ENCODE measurements around the gene ADCY4. TPM values are rescaled to one million over a fixed set of nuclear protein-coding genes. Genes with fewer than 3 reads are reported as not detected.

The ADCY4 gene
- total RNA-seq, 1 donor from 2014 or later = 1.6 TPM

- Mint-ChIP-seq H3K27me3 (peaks cover 47% of the 10 kb centered on the region), H3K4me1 (peaks cover 12% of the 10 kb centered on the region), H3K27ac (no peak overlapping the region), H3K4me3 (no peak overlapping the region), H3K36me3 (ENCODE audit: low read depth) (no peaks in the 10 kb centered on the region), H3K9me3 (no peaks in the 10 kb centered on the region)
- no peak for DNase-seq
- intact Hi-C loops (cut with micrococcal nuclease) = no loop called here
These were observed 35.9 kb upstream of the ADCY4 start for GRCh38 chr14:24370748-24371147.

GRCh38 chr14:24369907-24370687, 35.2 kb upstream of the ADCY4 start:
- H3K9me3 Mint-ChIP-seq = no peaks in the 10 kb centered on the region
- intact Hi-C loops (cut with micrococcal nuclease) = no loop called here
- H3K4me1 Mint-ChIP-seq = peaks cover 17% of the 10 kb centered on the region
- H3K27ac Mint-ChIP-seq = no peak overlapping the region
- H3K27me3 Mint-ChIP-seq = peaks cover 53% of the 10 kb centered on the region
- no peaks in the 10 kb centered on the region for H3K36me3 Mint-ChIP-seq (ENCODE audit: low read depth)
- no peak for DNase-seq
- H3K4me3 Mint-ChIP-seq = no peak overlapping the region

- Mint-ChIP-seq H3K27ac (no peak overlapping the region), H3K27me3 (peaks cover 56% of the 10 kb centered on the region), H3K4me1 (peaks cover 18% of the 10 kb centered on the region), H3K4me3 (peak overlapping the region; percentile 31), H3K36me3 (ENCODE audit: low read depth) (no peaks in the 10 kb centered on the region), H3K9me3 (no peaks in the 10 kb centered on the region)
- intact Hi-C loops (cut with micrococcal nuclease) = no loop called here
- DNase-seq = no peak
These were observed 34.6 kb upstream of the ADCY4 start for GRCh38 chr14:24369463-24369862.

GRCh38 chr14:24368562-24369252, 33.8 kb upstream of the ADCY4 start:
- Mint-ChIP-seq H3K36me3 (ENCODE audit: low read depth) (no peaks in the 10 kb centered on the region), H3K4me3 (peak overlapping the region; percentile 47), H3K27me3 (peaks cover 56% of the 10 kb centered on the region), H3K9me3 (no peaks in the 10 kb centered on the region), H3K27ac (no peak overlapping the region), H3K4me1 (peaks cover 18% of the 10 kb centered on the region)
- no peak for DNase-seq
- intact Hi-C loops (cut with micrococcal nuclease) = no loop called here

- Mint-ChIP-seq H3K4me3 (peak overlapping the region; percentile 47), H3K36me3 (ENCODE audit: low read depth) (no peaks in the 10 kb centered on the region)
These were observed 33.3 kb upstream of the ADCY4 start for GRCh38 chr14:24368212-24368561.

GRCh38 chr14:24367514-24368211, 32.8 kb upstream of the ADCY4 start, which contains the start of gene NFATC4:
Gene NFATC4, plus strand, starts transcription at chr14:24368184. Its CDS starts 157 bp downstream, at chr14:24368341.
- Mint-ChIP-seq H3K4me1 (peaks cover 18% of the 10 kb centered on the region), H3K36me3 (ENCODE audit: low read depth) (no peaks in the 10 kb centered on the region), H3K27me3 (peaks cover 63% of the 10 kb centered on the region), H3K27ac (peak within 1 kb of the TSS; percentile 6), H3K4me3 (peak within 1 kb of the TSS; percentile 49), H3K9me3 (no peaks in the 10 kb centered on the region)
- no peak for DNase-seq
- intact Hi-C loops (cut with micrococcal nuclease) = no loop called here

More at GRCh38 chr14:24368212-24368561, 33.3 kb upstream of the ADCY4 start:
- DNase-seq = no peak
- intact Hi-C loops (cut with micrococcal nuclease) = no loop called here
- H3K9me3 Mint-ChIP-seq = no peaks in the 10 kb centered on the region
- no peak overlapping the region for H3K27ac Mint-ChIP-seq
- peaks cover 18% of the 10 kb centered on the region for H3K4me1 Mint-ChIP-seq
- H3K27me3 Mint-ChIP-seq = peaks cover 60% of the 10 kb centered on the region

GRCh38 chr14:24366721-24367513, 32.0 kb upstream of the ADCY4 start:
- peaks cover 18% of the 10 kb centered on the region for H3K4me1 Mint-ChIP-seq

GRCh38 chr14:24366413-24366720, 31.5 kb upstream of the ADCY4 start:
- peaks cover 67% of the 10 kb centered on the region for H3K27me3 Mint-ChIP-seq
- intact Hi-C loops (cut with micrococcal nuclease) = no loop called here
- peaks cover 18% of the 10 kb centered on the region for H3K4me1 Mint-ChIP-seq
- no peak overlapping the region for H3K27ac Mint-ChIP-seq
- H3K36me3 Mint-ChIP-seq (ENCODE audit: low read depth) = no peaks in the 10 kb centered on the region
- H3K9me3 Mint-ChIP-seq = no peaks in the 10 kb centered on the region
- DNase-seq = no peak
- H3K4me3 Mint-ChIP-seq = no peak overlapping the region

More at GRCh38 chr14:24366721-24367513, 32.0 kb upstream of the ADCY4 start:
- Mint-ChIP-seq H3K27me3 (peaks cover 67% of the 10 kb centered on the region), H3K27ac (no peak overlapping the region), H3K4me3 (peak overlapping the region; percentile 49), H3K9me3 (no peaks in the 10 kb centered on the region), H3K36me3 (ENCODE audit: low read depth) (no peaks in the 10 kb centered on the region)
- intact Hi-C loops (cut with micrococcal nuclease) = no loop called here
- DNase-seq = peak; percentile 63

GRCh38 chr14:24365600-24366412, 30.9 kb upstream of the ADCY4 start:
- Mint-ChIP-seq H3K27ac (no peak overlapping the region), H3K27me3 (peaks cover 61% of the 10 kb centered on the region), H3K4me1 (peaks cover 18% of the 10 kb centered on the region), H3K4me3 (peak overlapping the region; percentile 47), H3K36me3 (ENCODE audit: low read depth) (no peaks in the 10 kb centered on the region), H3K9me3 (no peaks in the 10 kb centered on the region)
- peak; percentile 77 for DNase-seq
- intact Hi-C loops (cut with micrococcal nuclease) = no loop called here

GRCh38 chr14:24364841-24365240, 30.0 kb upstream of the ADCY4 start:
- Mint-ChIP-seq H3K9me3 (no peaks in the 10 kb centered on the region), H3K27ac (no peak overlapping the region), H3K27me3 (peaks cover 64% of the 10 kb centered on the region), H3K36me3 (ENCODE audit: low read depth) (no peaks in the 10 kb centered on the region), H3K4me1 (peaks cover 18% of the 10 kb centered on the region), H3K4me3 (no peak overlapping the region)
- no peak for DNase-seq
- intact Hi-C loops (cut with micrococcal nuclease) = no loop called here

- DNase-seq = no peak
- no peak overlapping the region for H3K4me3 Mint-ChIP-seq
- H3K9me3 Mint-ChIP-seq = no peaks in the 10 kb centered on the region
- no peak overlapping the region for H3K27ac Mint-ChIP-seq
- intact Hi-C loops (cut with micrococcal nuclease) = no loop called here
- peaks cover 60% of the 10 kb centered on the region for H3K27me3 Mint-ChIP-seq
- H3K36me3 Mint-ChIP-seq (ENCODE audit: low read depth) = no peaks in the 10 kb centered on the region
- H3K4me1 Mint-ChIP-seq = peaks cover 18% of the 10 kb centered on the region
These were observed 28.5 kb upstream of the ADCY4 start for GRCh38 chr14:24363401-24363800.

GRCh38 chr14:24362241-24362960, 27.5 kb upstream of the ADCY4 start:
- intact Hi-C loops (cut with micrococcal nuclease) = no loop called here
- Mint-ChIP-seq H3K27me3 (peaks cover 55% of the 10 kb centered on the region), H3K9me3 (no peaks in the 10 kb centered on the region), H3K36me3 (ENCODE audit: low read depth) (no peaks in the 10 kb centered on the region), H3K27ac (no peak overlapping the region), H3K4me1 (peaks cover 15% of the 10 kb centered on the region), H3K4me3 (no peak overlapping the region)
- no peak for DNase-seq
